VCaP (cell line): ENCODE data around the gene CCDC116.

ENCODE experiments used
- H3K27ac ChIP-seq: fragments of 450-650 bp; 2 replicates; pipeline ENCODE4 v1.5.1; 2017
- CTCF ChIP-seq: fragments of 450-650 bp; conservative IDR thresholded peaks from 2 replicates; pipeline ENCODE4 v1.5.1; 2017; ENCODE audit warnings: mild to moderate bottlenecking, moderate library complexity

Gene CCDC116

GRCh38 chr22:21624120-21624879 lies 8.3 kb upstream of the CCDC116 start:
- H3K27ac ChIP-seq, result peak overlapping the region; percentile 57
- TF ChIP-seq CTCF, result peak; percentile 51

- H3K27ac ChIP-seq, result peak overlapping the region; percentile 13; the same call in 1 of the 2 replicates
- no peak for TF ChIP-seq CTCF
Observed at GRCh38 chr22:21624880-21625791, 7.4 kb upstream of the CCDC116 start.

GRCh38 chr22:21626073-21626734 lies 6.4 kb upstream of the CCDC116 start:
- TF ChIP-seq CTCF, result no peak
- H3K27ac ChIP-seq, result peak overlapping the region; percentile 25

GRCh38 chr22:21626735-21627469 lies 5.7 kb upstream of the CCDC116 start:
- TF ChIP-seq CTCF, result no peak
- H3K27ac ChIP-seq, result peak overlapping the region; percentile 25

GRCh38 chr22:21628386-21629254 lies 3.9 kb upstream of the CCDC116 start:
- peak overlapping the region; percentile 95 for H3K27ac ChIP-seq
- TF ChIP-seq CTCF, result no peak

- peak within 1 kb of the TSS; percentile 95 for H3K27ac ChIP-seq
- peak; percentile 70 for TF ChIP-seq CTCF
Observed at GRCh38 chr22:21629255-21630149, 3.1 kb upstream of the CCDC116 start, which contains the start of gene YDJC. TSS of gene YDJC (minus strand) at chr22:21630022. CDS start at chr22:21630014, 8 bp downstream.
